Occipital lobe (tissue), 2 donors: ENCODE results near the gene PDSS2. TPM values are rescaled to one million over a fixed set of nuclear protein-coding genes. Genes with fewer than 3 reads are reported as not detected.
"Not testable (repeated sequence)": the region's sequence is repeated elsewhere in the genome, so short reads cannot be mapped to it uniquely, and the experiment has no call there.

Experiments used
- DNase-seq: peaks from one replicate; lab custom pipeline; 2025; lab: John Stamatoyannopoulos, UW
- total RNA-seq: library from RNA; depleted of rRNA; stranded (reverse); fragments of >200 nt; gene quantifications from one replicate; pipeline ENCODE4 v1.2.3, GENCODE V29; 2014

PDSS2 gene
- total RNA-seq, 1 donor from 2014 or later: 11.5 TPM

DNA sequence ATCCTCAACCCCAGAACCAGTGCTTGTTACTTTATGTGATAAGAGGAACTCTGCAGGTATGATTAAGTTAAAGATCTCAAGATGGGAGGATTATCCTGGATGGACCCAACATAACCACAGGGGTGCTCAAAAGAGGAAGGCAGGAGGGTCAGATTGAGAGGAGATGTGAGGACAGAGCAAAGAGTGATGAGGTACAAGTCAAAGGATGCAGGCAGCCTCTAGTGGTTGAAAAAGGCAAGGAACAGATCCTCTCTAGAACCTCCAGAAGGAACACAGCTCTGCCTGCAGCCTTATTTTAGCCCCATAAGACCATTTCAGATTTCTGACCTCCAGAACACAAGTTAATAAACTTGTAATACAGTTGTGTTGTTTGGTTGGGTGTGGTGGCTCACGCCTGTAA is 41.2 kb downstream of the PDSS2 start:
- no peak for DNase-seq

DNA sequence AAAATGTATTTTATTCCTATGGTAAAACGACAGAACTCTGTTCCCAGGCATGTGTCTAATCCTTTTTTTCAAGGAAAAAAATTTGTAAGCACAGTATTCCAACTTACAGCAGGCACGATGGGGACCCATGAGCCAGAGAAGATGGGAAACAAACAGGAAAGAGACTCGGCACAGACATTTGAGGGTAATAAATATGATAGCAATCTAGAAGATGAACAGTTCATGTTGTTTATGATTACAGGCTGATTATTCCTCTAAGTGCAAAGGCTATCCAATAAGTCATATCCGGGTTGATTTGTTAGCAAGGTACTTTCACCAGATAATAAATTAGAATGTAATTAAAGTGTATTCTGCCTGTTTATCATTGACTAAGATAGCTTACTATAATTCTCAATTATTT is 43.2 kb downstream of the PDSS2 start:
- no peak for DNase-seq

DNA sequence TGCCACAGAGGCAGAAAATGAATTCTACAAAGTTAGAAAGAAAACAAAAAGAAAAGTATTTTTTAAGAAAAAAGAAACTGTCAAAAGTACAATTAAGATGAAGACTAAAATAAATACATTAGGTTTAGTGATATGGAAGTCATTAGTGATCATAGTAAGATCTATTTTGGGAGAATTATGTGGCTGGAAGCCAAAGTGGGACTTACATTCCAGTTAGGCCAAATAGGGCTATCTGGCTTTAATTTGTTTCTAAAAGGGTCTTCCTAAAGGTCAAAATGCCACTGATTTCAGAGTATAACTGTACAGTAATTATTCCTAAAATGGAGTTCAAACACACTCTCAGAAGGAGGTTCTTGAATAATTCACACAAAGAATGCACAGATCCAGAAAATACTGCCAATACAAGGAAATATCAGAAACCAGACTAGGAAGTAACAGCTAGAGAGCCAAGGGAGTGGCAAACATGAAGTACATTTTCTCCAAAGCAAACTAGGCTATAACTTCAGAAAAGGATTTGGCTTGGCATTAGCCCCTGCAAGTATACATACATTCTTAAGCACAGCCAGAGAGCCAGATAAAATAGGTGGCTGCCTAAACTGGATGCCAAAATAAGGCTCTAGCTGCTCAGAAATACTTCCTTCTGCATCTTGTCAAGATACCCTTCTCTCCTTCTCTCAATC is 45.3 kb downstream of the PDSS2 start:
- no peak for DNase-seq

DNA sequence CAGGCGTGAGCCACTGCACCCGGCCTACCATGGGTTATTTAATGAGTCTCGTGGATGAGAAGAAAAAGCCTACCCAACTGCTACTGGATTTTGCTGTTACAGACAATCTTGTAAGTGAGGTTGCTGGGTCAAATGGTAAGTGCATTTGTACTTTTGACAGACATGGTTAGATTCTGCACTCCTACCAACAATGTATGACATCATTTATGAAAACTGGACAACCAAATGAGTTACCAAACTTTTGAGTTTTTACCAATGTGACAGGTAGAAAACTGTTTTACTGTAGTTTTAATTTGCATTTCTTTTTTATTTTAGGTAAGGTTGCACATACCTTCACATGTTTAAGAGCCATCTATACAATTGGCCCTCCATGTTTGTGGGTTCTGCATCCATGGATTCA is 48.2 kb downstream of the PDSS2 start:
- no peak for DNase-seq

DNA sequence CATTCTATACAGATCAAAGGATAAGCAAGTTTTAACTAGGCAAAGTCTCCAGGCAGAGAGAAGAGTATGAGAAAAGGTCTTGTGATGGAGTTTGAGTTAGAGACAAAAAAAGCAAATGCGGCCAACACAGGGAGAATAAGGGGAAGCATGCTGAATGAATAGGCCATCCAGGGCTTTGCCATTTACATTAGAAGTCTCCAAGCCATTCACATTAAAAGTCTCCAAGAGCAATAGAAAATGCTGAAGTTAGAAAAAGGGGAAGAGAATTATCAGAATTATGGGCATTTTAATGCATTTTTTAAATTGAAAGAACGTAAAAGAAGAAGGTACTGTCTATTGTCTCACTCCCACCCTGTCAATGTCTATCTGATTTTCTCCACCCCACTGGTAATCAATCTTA is 49.4 kb downstream of the PDSS2 start:
- no peak for DNase-seq

DNA sequence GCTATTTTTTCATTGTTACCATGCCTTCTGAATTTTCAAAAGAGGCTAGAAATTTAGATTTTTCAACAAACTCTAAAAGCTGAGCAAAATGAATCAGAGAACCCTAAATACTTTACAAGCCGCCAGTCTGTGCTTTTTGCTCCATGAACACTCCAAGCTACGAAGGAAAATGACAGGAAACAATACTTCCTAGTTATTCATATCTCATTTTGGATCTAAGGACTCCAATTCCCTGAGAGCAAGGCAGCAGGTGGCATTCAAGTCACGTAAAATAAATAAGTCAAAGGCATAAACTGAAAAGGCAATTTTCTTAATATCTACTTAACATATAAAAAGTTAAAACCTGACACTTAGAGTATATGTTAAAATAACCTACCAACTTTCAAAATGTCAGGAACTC is 50.6 kb downstream of the PDSS2 start:
- no peak for DNase-seq

DNA sequence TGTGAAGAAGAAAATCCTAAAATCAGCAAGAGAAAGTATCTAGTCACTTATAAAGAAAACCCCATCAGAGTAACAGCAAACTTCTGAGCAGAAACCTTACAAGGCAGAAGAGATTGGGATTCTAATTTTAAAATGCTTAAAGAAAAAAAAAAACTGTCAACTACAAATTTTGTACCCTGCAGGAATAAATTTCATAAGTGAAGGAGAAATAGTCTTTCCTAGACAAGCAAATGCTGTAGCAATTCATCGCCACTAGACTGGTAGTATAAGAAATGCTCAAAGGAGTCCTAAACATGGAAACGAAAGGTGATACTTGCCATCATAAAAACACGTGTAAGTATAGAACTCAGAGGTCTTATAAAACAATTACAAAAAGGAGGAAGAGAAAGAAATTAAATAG is 54.4 kb downstream of the PDSS2 start:
- no peak for DNase-seq

DNA sequence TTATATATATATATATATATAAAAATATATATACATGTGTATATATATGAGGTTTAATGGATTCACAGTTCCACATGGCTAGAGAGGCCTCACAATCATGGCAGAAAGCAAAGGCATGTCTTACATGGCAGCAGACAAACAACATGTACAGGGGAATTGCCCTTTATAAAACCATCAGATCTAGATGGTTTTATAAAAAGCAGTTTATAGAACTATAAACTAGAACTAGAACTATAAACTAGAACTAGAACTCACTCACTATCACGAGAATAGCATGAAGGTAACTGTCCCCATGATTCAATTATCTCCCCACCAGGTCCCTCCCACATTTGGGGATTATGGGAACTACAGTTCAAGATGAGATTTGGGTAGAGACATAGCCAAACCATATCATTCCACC is 56.8 kb downstream of the PDSS2 start:
- DNase-seq: no peak

DNA sequence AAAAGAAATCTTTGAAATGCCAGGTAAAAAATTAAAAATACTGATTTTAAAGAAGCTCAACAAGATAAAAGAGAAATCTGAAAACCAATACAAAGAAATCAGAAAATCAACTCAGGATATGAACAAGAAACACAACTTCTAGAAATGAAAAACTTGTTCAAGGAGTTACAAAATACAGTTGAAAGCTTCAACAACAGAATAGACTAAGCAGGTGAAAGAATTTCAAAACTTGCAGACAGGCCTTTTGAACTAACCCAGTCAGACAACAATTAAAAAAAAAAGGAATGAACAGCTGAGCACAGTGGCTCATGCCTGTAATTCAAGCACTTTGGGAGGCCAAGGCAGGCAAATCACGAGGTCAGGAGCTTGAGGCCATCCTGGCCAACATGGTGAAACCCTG is 57.8 kb downstream of the PDSS2 start:
- no peak for DNase-seq

DNA sequence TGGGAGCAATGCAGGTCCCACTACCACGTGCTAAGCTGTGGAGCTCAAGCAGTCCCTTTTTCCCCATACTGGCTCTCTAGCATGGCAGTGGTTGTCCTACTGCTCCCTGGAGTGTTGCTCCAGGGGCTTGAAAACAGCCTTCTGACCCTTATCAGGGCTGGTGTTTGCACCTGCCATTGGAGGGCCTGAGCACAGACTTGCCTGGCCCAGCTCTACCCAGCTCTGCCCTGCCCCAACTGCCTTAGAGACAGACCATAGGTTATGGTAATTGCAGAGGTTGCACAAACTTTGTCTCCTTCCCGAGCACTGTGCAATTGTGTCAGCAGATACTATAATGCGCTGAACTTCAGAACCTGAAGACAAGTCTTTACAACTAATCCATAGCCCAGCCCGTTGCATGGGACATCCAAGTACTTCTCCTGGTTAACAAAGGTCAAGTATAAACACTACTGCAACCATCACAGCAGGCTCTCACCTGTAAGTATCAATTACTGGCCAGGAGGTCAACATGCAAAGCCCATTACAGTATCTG is 58.7 kb downstream of the PDSS2 start:
- DNase-seq: no peak

DNA sequence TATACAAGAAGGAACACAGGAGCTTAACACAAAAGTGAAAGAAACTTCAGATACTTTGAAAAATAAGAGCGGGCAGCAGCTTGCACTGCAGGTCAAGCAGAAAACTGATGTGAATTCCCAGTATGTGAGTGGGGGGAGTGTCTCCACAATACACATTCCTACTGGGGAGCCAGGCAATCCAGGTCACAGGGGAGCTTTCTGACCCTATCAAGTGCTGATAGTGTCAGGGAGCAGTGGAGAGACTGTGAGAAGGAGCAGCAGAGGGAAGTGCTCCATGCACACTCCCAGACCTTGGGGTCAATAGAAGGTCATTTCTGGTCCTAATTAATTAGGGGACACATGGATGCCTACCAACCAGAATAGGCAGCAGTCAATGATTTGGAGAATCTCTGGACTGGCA is 59.4 kb downstream of the PDSS2 start:
- no peak for DNase-seq

DNA sequence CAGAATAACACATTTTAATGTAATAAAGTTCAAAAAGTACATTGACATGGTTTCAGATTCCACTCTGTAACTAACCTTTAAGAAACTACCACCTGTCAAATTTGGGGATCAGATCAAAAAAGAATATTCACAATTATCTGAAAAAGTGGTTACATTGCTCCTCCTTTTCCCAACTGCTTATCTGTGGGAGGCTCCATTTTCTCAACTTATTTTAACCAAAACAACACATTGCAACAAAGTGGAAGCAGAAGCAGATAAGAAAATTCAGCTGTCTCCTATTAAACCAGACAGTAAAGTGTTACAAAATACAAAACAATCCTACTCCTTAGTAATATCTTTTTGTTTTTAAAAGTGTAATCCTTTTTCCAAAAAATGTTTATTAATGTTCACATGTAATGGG is 61.4 kb downstream of the PDSS2 start:
- no peak for DNase-seq

DNA sequence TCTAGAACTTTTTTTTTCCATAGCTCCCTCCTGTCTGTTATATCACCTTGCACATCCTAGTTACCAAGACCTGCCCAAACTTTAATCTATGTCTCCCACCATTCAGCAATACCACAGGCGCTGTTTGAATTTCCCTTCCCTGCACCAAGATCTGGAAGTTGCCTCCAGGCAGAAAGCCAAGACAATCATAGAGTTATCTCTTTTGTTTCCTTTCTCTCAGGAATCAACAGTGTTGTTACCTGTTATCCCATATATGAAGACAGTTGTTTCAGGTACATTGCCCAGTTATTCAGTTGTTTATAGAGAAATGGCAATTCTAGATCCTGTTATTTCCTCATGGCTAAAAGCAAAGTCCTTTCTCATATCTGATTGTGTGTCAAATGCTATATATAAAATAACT is 63.2 kb downstream of the PDSS2 start:
- no peak for DNase-seq

DNA sequence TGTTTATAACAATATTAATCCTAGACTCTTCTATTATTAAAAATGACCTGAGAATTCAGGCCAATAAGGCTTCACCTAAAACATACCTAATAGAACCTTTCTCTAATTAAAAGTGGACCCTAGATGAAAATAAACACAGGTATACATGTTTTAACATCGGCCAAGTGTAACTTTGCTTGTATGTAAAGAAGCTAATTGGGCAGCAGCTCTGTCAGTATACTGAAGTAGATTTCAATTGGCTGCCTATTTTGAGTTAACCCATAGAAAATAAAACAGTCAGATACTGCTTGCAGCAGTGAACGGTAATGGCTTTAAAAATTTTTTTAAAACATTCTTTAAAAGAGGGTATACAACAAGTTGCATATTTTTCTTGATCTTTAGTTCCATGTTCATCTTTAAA is 67.3 kb downstream of the PDSS2 start:
- DNase-seq: no peak

DNA sequence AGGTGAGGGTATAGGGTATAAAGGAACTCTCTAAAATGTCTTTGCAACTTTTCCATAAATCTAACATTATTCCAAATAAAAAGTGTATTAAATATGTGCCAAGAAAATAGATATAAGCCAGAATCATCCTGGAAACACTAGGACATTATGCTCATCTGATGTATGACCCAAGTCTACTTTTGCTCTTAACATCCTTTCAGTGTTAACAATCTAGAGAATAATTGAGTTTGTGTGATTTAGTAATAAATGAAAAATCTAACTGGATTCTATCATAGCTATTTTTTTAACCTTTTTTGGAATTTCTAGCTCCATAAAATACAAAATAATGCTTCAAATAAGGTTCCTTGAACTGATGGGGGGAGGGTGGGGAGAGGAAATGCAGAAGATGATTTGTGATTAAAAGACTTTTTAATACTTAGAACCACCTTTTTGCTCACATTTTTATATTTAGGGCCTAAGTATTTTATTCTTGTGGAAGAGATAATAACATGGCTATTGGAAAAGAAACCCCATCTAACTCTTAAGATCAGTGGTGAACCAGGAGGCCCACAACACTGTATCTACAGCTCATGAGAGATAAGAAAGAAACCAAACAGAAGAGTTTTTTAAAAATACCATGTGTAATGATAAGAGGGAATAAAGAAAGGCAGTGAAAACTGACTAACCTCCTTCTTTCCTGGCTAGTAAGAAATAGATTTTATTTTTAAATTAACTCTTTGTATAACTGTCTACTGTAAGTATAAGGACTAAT is 68.5 kb downstream of the PDSS2 start:
- no peak for DNase-seq

DNA sequence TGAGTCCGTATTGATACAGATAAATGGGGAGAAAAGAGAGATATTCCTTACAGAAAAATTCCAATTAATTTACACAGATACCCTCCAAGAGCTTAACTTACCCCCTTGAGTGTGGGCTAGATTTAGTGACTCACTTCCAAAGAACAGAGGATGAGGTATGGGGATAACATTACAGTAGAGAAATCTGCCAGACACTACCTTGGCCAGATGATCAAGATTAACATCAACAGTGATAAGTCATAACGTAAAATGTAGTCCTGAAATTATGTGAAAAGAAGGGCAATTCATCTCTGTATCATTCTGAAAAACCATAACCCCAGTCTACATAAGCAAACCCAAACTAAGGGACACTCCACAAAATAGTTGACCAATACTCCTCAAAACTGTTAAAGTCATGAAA is 69.3 kb downstream of the PDSS2 start:
- DNase-seq: no peak

DNA sequence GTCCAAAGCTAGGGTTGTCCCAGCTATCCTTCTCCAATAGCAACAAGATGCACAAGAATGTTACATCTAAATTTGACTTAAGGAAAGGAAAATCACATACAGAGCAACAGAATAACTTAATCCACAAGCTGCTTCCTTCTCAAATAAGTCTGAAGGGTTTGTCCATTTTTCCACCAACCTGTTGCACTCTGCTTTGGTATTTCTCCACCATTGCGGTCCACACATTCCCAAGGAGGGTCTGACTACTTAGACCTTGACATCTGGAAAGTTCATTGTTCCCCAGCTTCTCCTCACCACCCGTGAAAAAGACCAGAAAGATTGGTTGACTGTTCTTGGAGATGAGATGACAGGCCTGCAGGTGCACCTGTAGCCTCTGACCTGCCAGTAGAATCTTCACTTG is 72.5 kb downstream of the PDSS2 start:
- no peak for DNase-seq

DNA sequence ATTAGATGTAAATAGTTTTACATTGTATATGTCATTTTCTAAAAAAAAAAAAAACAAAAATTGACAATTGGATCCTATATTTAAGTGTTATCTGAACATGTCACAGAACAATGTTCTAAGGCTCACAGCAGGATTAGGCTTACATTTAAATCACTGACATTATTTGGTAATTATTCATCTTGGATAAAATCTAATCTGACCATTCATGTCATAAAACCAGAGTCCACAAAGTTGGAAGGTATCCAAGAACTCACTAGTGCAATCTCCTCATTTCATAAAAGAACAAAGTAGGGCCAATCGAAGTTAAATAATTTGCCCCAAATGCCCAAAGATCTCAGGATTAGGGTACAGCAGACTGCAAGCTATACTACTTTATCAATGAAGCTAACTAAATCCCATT is 73.0 kb downstream of the PDSS2 start:
- DNase-seq: no peak

DNA sequence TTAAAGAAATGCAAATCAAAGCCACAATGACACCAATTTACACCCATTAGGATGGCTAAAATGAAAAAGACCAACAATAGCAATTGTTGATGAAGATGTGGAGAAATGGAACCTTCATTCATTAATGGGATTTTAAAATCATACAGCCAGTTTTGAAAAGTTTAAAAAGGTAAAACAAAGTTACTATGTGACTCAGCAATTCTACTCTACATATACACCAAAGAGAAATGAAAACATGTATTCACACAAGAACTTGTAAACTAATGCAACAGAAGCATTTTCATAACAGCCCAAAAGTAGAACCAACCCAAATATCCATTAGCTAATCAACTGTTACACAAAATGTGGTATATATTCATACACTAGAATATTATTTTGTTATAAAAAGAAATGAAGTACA is 75.7 kb downstream of the PDSS2 start:
- no peak for DNase-seq

DNA sequence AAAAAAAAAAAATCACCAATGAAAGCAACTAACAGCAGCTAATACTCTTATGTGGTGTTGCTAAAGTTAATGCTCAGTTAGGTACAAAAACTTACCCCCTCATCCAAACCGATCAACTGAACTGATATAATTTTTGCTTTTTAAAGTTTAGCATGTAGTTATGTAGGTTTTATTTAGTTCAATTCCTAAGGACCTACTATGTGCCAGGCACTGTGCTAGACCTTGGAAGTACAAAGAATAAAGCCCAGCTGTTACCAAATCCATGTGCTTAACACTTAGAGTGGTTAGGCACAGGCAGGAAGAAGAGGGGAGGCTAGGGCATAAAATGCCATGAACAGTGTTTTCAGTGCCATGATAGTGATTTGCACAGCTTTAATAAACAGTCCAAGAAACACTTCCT is 85.1 kb downstream of the PDSS2 start:
- no peak for DNase-seq

DNA sequence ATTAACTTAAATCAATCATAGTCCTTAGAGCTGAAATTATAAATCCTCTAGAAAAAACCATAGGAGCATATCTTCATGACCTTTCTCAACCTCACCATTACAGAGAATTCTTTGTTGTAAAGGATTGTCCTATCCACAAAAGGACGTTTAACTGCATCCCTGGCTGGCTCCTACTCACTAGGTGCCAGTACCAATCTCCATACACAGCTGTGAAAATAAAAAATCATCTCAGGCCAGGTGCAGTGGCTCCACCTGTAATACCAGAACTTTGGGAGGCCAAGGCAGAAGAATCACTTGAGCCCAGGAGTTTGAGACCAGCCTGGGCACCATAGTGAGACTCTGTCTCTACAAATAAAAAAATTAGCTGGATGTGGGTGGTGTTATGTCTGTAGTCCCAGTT is 89.9 kb downstream of the PDSS2 start:
- no peak for DNase-seq

DNA sequence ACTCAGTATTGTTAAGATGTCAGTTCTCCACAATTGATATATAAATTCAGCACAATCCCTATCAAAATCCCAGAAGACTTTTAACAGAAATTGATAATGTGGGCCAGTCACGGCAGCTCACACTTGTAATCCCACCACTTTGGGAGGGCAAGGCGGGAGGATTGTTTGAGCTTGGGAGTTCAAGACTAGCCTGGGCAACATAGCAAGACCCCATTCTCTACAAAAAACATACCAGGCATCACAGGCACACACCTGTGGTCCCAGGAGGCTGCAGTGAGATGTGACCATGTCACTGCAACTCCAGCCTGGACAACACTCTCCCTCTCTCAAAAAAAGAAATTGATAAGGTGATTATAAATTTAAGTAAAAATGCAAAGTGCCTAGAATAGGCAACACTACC is 90.9 kb downstream of the PDSS2 start:
- DNase-seq: no peak

DNA sequence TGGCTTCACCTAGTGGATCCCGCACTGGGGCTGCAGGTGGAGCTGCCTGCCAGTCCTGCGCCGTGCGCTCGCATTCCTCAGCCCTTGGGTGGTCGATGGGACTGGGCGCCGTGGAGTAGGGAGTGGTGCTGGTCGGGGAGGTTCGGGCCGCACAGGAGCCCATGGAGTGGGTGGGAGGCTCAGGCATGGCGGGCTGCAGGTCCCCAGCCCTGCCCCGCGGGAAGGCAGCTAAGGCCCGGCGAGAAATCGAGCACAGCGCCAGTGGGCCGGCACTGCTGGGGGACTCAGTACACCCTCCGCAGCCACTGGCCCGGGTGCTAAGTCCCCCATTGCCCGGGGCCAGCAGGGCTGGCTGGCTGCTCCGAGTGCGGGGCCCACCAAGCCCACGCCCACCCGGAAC is 95.2 kb downstream of the PDSS2 start:
- not testable (repeated sequence) for DNase-seq
